Fibroblast of skin of abdomen (primary cell): ENCODE data around the gene GMPS.
"Not testable (repeated sequence)": the region's sequence is repeated elsewhere in the genome, so short reads cannot be mapped to it uniquely, and the experiment has no call there.

Experiments
- DNase-seq: peaks from one replicate; pipeline ENCODE4 v3.0.0-alpha.2; 2013

Gene GMPS

GRCh38 chr3:155944081-155944480 is 73.6 kb downstream of the GMPS start:
- no peak for DNase-seq

GRCh38 chr3:155946178-155946577 is 75.7 kb downstream of the GMPS start:
- peak; percentile 83 for DNase-seq

- DNase-seq, result peak; percentile 14
Observed at GRCh38 chr3:155948476-155948875, 78.0 kb downstream of the GMPS start.

- DNase-seq, result no peak
Observed at GRCh38 chr3:155949453-155950217, 79.2 kb downstream of the GMPS start.

- DNase-seq, result no peak
Observed at GRCh38 chr3:155956508-155957411, 86.3 kb downstream of the GMPS start.

GRCh38 chr3:155957412-155957880 is 87.0 kb downstream of the GMPS start:
- DNase-seq, result no peak

GRCh38 chr3:155958676-155959075 is 88.2 kb downstream of the GMPS start:
- no peak for DNase-seq

GRCh38 chr3:155960060-155960459 is 89.6 kb downstream of the GMPS start:
- peak; percentile 84 for DNase-seq

GRCh38 chr3:155961044-155961443 is 90.6 kb downstream of the GMPS start:
- DNase-seq, result not testable (repeated sequence)

- peak; percentile 45 for DNase-seq
Observed at GRCh38 chr3:155963570-155963969, 93.1 kb downstream of the GMPS start.

- no peak for DNase-seq
Observed at GRCh38 chr3:155970398-155970797, 99.9 kb downstream of the GMPS start.

- DNase-seq, result no peak
Observed at GRCh38 chr3:155972885-155973584, 102.6 kb downstream of the GMPS start.

- DNase-seq, result no peak
Observed at GRCh38 chr3:155978324-155978723, 107.9 kb downstream of the GMPS start.

- DNase-seq, result no peak
Observed at GRCh38 chr3:155979746-155980145, 109.3 kb downstream of the GMPS start.

GRCh38 chr3:155981669-155982068 is 111.2 kb downstream of the GMPS start:
- peak; percentile 29 for DNase-seq

- no peak for DNase-seq
Observed at GRCh38 chr3:155983834-155984474, 113.5 kb downstream of the GMPS start.

GRCh38 chr3:155984791-155985417 is 114.5 kb downstream of the GMPS start:
- no peak for DNase-seq

GRCh38 chr3:155989536-155989935 is 119.1 kb downstream of the GMPS start:
- DNase-seq, result no peak

GRCh38 chr3:155991212-155991611 is 120.8 kb downstream of the GMPS start:
- DNase-seq, result no peak

GRCh38 chr3:155991847-155992246 is 121.4 kb downstream of the GMPS start:
- no peak for DNase-seq
